ENCODE data around the gene FAM110A. TPM values are rescaled to one million over a fixed set of nuclear protein-coding genes. Genes with fewer than 3 reads are reported as not detected.
A peak's percentile ranks its signal among the peaks of the same experiment; 100 is the strongest.

Gene FAM110A
- polyA plus RNA-seq, 1 experiment = 1.9 TPM

DNA sequence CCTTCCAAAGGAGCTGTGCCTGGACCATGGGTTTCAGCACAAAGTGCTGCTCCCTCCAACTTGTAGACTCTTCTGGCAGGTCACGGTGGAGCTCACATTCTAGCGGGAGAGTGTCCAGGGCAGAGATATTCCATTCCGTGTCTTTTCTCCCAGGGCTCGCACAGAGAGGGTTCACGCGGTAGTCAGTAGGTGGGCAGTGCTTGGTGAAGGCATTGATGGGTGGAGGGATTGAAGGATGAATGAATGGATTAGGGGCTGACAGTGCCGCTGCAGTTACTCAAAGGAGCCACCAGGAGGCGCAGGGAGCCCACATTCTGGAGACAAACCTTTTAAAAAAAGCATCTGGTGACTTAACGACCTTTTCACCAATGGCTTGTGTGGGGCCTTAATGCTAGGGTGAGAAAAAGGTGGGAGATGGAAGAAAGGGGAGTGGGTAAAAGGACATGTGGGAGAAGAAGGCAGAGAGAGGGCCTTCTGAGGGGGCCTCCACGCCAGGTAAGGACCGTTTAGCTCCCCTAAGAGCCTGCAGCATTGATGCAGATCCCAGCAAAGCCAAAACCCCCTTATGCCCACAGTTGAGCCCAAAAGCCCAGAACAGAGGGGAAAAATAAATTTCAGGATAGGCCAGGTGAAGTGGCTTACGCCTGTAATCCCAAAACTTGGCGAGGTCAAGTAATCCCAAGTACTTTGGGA, 17.5 kb upstream of the FAM110A start:
- TF ChIP-seq, protein P1, sequence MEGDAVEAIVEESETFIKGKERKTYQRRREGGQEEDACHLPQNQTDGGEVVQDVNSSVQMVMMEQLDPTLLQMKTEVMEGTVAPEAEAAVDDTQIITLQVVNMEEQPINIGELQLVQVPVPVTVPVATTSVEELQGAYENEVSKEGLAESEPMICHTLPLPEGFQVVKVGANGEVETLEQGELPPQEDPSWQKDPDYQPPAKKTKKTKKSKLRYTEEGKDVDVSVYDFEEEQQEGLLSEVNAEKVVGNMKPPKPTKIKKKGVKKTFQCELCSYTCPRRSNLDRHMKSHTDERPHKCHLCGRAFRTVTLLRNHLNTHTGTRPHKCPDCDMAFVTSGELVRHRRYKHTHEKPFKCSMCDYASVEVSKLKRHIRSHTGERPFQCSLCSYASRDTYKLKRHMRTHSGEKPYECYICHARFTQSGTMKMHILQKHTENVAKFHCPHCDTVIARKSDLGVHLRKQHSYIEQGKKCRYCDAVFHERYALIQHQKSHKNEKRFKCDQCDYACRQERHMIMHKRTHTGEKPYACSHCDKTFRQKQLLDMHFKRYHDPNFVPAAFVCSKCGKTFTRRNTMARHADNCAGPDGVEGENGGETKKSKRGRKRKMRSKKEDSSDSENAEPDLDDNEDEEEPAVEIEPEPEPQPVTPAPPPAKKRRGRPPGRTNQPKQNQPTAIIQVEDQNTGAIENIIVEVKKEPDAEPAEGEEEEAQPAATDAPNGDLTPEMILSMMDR (IDR thresholded peaks at IDR 0.05; ENCODE audit: low read depth, low read length) = peak; percentile 98
- Histone ChIP-seq H3K27ac (ENCODE audit: low read depth, low read length) (no peak overlapping the region), H3K9me3 (ENCODE audit: control insufficient read depth, insufficient read depth, low read length) (no peaks in the 10 kb centered on the region), H3K4me3 (ENCODE audit: low read depth, low read length) (no peak overlapping the region), H3K27me3 (ENCODE audit: control insufficient read depth, insufficient read depth, low read length) (peaks cover 2% of the 10 kb centered on the region)
- ChIA-PET POLR2A (no interaction called here), CTCF (interaction anchor here (0.6 to 7.5 kb wide), 23 partner anchors 10 to 687 kb away, joined by 3 to 222 read pairs (median 4); no protein-coding TSS in a partner anchor)
- no peak for DNase-seq (ENCODE audit: low read depth, low spot score)

DNA sequence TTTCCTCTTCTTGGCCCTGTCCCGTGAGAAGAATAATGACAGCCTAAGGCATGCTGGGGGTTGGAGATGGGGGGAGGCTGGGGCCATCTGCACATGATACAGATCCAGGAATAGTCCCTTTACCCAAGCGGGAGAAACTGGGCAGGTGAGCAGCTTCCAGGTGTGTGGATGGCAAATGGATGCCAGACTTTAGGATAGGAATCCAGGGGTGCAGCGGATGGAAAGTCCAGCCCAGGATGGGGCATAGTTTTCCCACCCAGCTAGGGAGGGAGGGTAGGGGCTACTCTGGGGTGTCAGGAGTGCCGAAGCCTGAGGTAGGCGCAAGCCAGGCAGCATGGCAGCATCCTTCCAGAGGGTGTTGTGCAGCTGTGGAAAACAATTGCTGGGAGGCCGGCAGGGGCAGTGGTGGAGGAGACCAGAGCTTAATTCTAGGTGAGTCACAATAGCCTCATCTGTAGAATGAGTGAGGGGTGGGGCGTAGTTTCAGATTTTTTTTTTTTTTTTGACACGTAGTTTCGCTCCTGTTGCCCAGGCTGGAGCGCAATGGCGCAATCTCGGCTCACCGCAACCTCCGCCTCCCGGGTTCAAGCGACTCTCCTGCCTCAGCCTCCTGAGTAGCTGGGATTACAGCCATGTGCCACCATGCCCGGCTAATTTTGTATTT, 15.4 kb upstream of the FAM110A start:
- CTCF ChIA-PET = interaction anchor here (0.5 to 7.5 kb wide), 18 partner anchors 9 to 424 kb away, joined by 3 to 222 read pairs (median 4); partner anchors contain the start of genes ANGPT4 and FAM110A
- Histone ChIP-seq H3K9me3 (ENCODE audit: control insufficient read depth, insufficient read depth, low read length) (no peaks in the 10 kb centered on the region; the same call in 1 of the 2 replicates), H3K27ac (ENCODE audit: low read depth, low read length) (no peak overlapping the region), H3K4me3 (ENCODE audit: low read depth, low read length) (no peak overlapping the region), H3K27me3 (ENCODE audit: control insufficient read depth, insufficient read depth, low read length) (peaks cover 2% of the 10 kb centered on the region)
- TF ChIP-seq, protein P1 (IDR thresholded peaks at IDR 0.05; ENCODE audit: low read depth, low read length) = no peak
- POLR2A ChIA-PET = no interaction called here
- no peak for DNase-seq (ENCODE audit: low read depth, low spot score)

DNA sequence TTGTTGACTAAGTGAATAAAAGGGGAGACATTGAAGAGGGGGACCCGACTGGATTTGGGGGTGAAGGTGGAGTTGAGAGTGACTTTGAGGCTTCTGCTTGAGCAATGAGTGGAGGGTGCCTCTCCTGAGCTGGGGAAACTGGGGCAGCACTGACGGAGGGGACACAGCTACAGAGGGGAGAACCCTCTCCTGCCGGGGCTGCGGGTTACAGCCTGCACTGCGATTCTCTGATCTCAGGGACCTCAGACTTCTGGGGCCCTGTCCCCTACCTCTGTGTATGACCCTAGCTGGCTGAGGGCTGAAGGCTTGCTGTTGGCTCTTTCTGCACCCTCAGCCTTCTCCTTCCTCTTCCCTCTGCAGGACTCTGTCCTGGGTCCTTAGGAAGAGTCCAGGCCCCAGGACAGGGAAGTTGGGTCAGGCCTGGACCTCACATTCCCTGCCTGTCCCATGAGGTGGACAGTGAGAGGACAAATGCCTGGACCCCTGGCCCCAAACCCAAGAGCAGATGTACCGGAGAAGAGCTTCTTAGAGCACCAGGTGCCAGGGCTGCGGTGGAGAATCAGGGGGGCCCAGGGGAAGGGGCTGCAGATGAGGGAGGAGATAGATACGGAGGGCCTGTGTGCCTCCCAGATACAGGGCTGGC, 13.7 kb upstream of the FAM110A start:
- no peak overlapping the region for H3K27ac ChIP-seq (ENCODE audit: low read depth, low read length)
- CTCF ChIA-PET = interaction anchor here (2.3 to 7.5 kb wide), 2 partner anchors 13 to 137 kb away, joined by 24 to 222 read pairs; partner anchors contain the start of gene FAM110A
- no peak overlapping the region for H3K4me3 ChIP-seq (ENCODE audit: low read depth, low read length)
- POLR2A ChIA-PET = no interaction called here
- H3K9me3 ChIP-seq (ENCODE audit: control insufficient read depth, insufficient read depth, low read length) = no peaks in the 10 kb centered on the region; the same call in 1 of the 2 replicates
- no peaks in the 10 kb centered on the region for H3K27me3 ChIP-seq (ENCODE audit: control insufficient read depth, insufficient read depth, low read length)
- TF ChIP-seq, protein P1 (IDR thresholded peaks at IDR 0.05; ENCODE audit: low read depth, low read length) = no peak
- no peak for DNase-seq (ENCODE audit: low read depth, low spot score)

DNA sequence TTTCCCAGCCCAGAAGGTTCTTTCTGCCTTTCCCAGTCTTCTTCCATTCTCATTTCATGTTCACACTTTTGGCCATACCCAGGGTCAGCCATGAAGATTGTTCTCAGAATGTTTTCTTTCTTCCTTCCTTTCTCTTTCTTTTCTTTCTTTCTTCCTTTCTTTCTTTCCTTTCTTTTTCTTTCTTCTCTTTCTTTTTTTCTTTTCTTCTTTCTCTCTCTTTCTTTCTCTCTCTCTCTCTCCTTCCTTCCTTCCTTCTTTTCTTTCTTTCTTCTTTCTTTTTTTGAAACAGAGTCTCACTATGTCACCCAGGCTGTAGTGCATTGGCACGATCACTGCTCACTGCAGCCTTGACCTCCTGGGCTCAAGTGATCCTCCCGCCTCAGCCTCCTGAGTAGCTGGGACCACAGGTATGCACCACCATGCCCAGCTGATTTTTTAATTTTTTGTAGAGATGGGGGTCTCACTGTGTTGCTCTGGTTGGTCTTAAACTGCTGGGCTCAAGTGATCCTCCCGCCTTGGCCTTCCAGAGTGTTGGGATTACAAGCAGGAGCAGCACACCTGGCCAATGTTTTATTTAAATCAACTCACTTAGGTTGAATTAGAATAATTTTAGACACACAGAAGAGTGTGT, 13.1 kb upstream of the FAM110A start:
- no peak for DNase-seq (ENCODE audit: low read depth, low spot score)
- ChIA-PET CTCF (interaction anchor here (0.8 to 7.5 kb wide), 2 partner anchors 137 to 376 kb away, joined by 8 to 222 read pairs; no protein-coding TSS in a partner anchor), POLR2A (no interaction called here)

More for the DNA sequence above, 13.1 kb upstream of the FAM110A start:
- no peaks in the 10 kb centered on the region; the same call in 1 of the 2 replicates for H3K9me3 ChIP-seq (ENCODE audit: control insufficient read depth, insufficient read depth, low read length)
- no peaks in the 10 kb centered on the region for H3K27me3 ChIP-seq (ENCODE audit: control insufficient read depth, insufficient read depth, low read length)
- no peak overlapping the region for H3K4me3 ChIP-seq (ENCODE audit: low read depth, low read length)
- H3K27ac ChIP-seq (ENCODE audit: low read depth, low read length) = no peak overlapping the region
- TF ChIP-seq, protein P1 (IDR thresholded peaks at IDR 0.05; ENCODE audit: low read depth, low read length) = no peak

All from AG04450 (cell line).